Stomach (tissue), 4 donors: ENCODE measurements around the gene TYK2.

Experiments
- POLR2A ChIP-seq, 4 donors: fragments of 450-650 bp; IDR thresholded peaks; one replicate each; pipeline ENCODE4 v1.6.1; 2016; ENCODE audit warnings: antibody characterized with exemption in 4 of 4, control low read depth in 2 of 4, mild to moderate bottlenecking in 1 of 4, moderate library complexity in 1 of 4
- POLR2AphosphoS5 ChIP-seq, 3 donors: sonication (generic); formaldehyde crosslinking; IDR thresholded peaks; one replicate each; pipeline ENCODE4 v1.6.1; 2016; ENCODE audit warnings: antibody characterized with exemption in 3 of 3
- TF ChIP-seq, protein P1 (sequence below), 7 experiments: fragments of 450-650 bp in 4 of 7; fragments of 200-600 bp in 3 of 7; sonication (generic) in 3 of 7; IDR thresholded peaks; one replicate each; pipeline ENCODE4 v1.5.1; 2016 to 2019; ENCODE audit warnings: antibody characterized with exemption in 7 of 7, control low read depth in 2 of 7, mild to moderate bottlenecking in 1 of 7

DNA sequence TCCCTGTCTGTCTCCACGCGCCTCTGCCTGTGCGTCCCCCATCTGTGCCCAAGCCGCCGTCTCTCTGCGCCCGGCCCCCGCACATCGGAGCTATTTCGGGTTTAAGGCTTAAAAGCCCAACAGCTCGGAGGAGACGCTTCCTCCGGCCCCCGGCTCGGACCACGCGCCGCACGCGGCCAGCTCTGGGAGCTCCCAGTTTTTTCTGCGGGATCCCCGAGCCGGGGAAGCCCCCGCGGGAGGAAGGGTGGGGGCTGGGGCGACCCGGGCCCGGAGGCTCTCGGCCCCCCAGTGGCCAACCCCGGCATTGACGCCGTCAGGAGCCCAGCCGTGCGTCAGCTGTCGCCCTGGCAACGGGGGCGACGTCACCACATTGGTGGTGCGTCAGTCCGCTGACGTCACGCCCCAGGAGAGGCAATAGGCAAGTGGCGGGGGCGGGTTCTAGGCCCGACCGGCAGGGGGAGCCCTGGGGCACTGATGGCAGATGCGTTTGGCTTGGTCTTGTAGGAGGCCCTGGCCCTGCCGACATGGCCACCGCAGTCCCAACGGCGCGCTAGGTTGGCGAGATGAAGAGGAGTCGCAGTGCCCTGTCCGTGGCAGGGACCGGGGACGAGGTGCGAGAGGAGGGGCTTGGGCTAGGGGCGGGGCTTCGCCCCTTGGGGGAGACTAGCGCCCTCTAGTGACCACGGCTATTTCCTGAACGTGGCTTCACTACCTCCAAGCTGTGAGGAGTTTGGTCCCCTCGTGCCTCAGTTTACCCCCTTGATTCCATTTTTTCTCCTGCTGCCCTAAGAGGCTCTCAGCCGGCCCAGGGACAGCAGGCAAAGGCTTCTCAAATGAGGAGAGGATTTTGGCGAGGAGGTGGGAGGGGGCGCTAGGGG is 36.2 kb upstream of the TYK2 start:
- TF ChIP-seq, protein P1, sequence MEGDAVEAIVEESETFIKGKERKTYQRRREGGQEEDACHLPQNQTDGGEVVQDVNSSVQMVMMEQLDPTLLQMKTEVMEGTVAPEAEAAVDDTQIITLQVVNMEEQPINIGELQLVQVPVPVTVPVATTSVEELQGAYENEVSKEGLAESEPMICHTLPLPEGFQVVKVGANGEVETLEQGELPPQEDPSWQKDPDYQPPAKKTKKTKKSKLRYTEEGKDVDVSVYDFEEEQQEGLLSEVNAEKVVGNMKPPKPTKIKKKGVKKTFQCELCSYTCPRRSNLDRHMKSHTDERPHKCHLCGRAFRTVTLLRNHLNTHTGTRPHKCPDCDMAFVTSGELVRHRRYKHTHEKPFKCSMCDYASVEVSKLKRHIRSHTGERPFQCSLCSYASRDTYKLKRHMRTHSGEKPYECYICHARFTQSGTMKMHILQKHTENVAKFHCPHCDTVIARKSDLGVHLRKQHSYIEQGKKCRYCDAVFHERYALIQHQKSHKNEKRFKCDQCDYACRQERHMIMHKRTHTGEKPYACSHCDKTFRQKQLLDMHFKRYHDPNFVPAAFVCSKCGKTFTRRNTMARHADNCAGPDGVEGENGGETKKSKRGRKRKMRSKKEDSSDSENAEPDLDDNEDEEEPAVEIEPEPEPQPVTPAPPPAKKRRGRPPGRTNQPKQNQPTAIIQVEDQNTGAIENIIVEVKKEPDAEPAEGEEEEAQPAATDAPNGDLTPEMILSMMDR (IDR thresholded peaks at IDR 0.05): peak in 5 of 7 experiments; percentile 67 to 89 (median 83)
- TF ChIP-seq POLR2A (IDR thresholded peaks at IDR 0.05) (no peak), POLR2AphosphoS5 (IDR thresholded peaks at IDR 0.05) (no peak)
